Esophagus muscularis mucosa (tissue), 4 donors: Measurements from ENCODE around the gene MPPED1. TPM values are rescaled to one million over a fixed set of nuclear protein-coding genes. Genes with fewer than 3 reads are reported as not detected.

Experiments
- DNase-seq: peaks from one replicate; pipeline ENCODE4 v3.0.0-alpha.2; 2017; ENCODE audit errors: extremely low spot score
- H3K27ac ChIP-seq, 4 donors: fragments of 200-600 bp; sonication (generic); replicated peaks in 1 of 4; 1 replicate in 3 of 4; 2 replicates in 1 of 4; pipeline ENCODE4 v1.5.1; 2016 to 2019; ENCODE audit warnings: mild to moderate bottlenecking in 1 of 4
- H3K27me3 ChIP-seq, 4 donors: fragments of 200-600 bp; sonication (generic); one replicate each; pipeline versions ENCODE4 v1.5.1 to v1.6.0; 2016 to 2019
- H3K36me3 ChIP-seq, 4 donors: fragments of 200-600 bp; sonication (generic); one replicate each; pipeline ENCODE4 v1.5.1; 2016 to 2019
- H3K4me1 ChIP-seq, 4 donors: fragments of 200-600 bp; sonication (generic); one replicate each; pipeline ENCODE4 v1.5.1; 2016 to 2019
- H3K4me3 ChIP-seq, 4 donors: fragments of 200-600 bp; sonication (generic); 1 replicate in 2 of 4; 2 replicates in 2 of 4; pipeline ENCODE4 v1.5.1; 2016 to 2019; ENCODE audit warnings: mild to moderate bottlenecking in 4 of 4, moderate library complexity in 1 of 4
- H3K9me3 ChIP-seq, 4 donors: fragments of 200-600 bp; sonication (generic); 1 replicate in 3 of 4; 2 replicates in 1 of 4; pipeline ENCODE4 v1.5.1; 2016 to 2019
- EP300 ChIP-seq: sonication (generic); formaldehyde crosslinking; IDR thresholded peaks from one replicate; pipeline ENCODE4 v1.6.1; 2017; ENCODE audit warnings: antibody characterized with exemption
- POLR2A ChIP-seq: fragments of 450-650 bp; IDR thresholded peaks from one replicate; pipeline ENCODE4 v1.6.1; 2017; ENCODE audit warnings: antibody characterized with exemption, moderate library complexity, mild to moderate bottlenecking, low read depth
- POLR2AphosphoS5 ChIP-seq, 2 donors: sonication (generic); formaldehyde crosslinking; IDR thresholded peaks; one replicate each; pipeline ENCODE4 v1.6.1; 2017; ENCODE audit warnings: antibody characterized with exemption in 2 of 2
- WGBS: methylation state at CpG from one replicate; pipeline ENCODE4 v1.1.5; 2018; 5-methylcytosine and 5-hydroxymethylcytosine counted together
- intact Hi-C: fragments of 100-400 bp; cut with DNase I; formaldehyde crosslinking; loops from one replicate; pipeline ENCODE4 v1.15.1; 2023
- total RNA-seq, 4 donors: library from RNA; depleted of rRNA; stranded (reverse); fragments of >200 nt; gene quantifications; one replicate each; pipeline versions ENCODE4 v1.1.0 to v1.2.1, GENCODE V29; 2016
- TF ChIP-seq, protein P1 (sequence below), 3 experiments: fragments of 200-600 bp in 2 of 3; fragments of 450-650 bp in 1 of 3; sonication (generic) in 2 of 3; IDR thresholded peaks; one replicate each; pipeline ENCODE4 v1.5.1; 2017 to 2019; ENCODE audit warnings: antibody characterized with exemption in 3 of 3, mild to moderate bottlenecking in 2 of 3, moderate library complexity in 1 of 3

Gene MPPED1
- total RNA-seq, 4 donors from 2014 or later, result not detected

DNA sequence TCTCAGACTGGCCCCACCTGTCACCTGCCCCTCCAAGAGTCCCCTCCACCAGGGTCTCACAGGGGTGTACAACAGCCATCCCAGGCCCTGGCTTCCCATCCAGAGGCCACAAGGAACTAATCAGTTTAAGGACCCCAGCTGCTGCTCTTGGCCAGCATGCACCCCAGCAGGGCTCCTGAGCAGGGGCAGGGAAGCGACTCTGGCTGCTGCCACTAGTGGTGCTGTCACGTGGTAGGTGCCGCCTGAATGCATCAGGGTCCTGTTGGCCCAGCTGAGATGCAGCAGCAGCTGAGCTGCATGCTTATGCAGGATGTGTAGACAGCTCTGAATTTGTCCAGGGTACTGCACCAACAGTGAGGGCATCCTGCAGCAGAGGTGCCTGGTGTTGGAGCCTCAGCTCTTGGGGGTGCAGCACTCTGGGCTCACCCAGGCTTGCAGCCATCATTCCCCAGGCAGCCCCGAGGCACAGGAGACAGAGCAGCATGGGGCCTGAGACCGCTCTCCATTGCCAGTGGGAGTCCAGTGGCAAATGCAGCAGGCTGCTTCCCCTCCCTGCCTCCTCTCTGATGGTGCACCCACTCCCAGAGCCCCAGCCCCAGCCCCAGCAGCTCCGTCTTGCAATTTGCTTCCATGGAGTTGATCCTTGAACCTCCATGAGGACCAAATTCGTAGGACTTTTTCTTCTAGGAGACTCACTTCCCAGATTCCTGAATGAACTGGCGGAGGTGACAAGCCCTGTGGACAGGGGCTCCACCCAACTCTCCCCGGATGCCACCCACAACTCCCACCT is 98.7 kb downstream of the MPPED1 start:
- TF ChIP-seq, protein P1, sequence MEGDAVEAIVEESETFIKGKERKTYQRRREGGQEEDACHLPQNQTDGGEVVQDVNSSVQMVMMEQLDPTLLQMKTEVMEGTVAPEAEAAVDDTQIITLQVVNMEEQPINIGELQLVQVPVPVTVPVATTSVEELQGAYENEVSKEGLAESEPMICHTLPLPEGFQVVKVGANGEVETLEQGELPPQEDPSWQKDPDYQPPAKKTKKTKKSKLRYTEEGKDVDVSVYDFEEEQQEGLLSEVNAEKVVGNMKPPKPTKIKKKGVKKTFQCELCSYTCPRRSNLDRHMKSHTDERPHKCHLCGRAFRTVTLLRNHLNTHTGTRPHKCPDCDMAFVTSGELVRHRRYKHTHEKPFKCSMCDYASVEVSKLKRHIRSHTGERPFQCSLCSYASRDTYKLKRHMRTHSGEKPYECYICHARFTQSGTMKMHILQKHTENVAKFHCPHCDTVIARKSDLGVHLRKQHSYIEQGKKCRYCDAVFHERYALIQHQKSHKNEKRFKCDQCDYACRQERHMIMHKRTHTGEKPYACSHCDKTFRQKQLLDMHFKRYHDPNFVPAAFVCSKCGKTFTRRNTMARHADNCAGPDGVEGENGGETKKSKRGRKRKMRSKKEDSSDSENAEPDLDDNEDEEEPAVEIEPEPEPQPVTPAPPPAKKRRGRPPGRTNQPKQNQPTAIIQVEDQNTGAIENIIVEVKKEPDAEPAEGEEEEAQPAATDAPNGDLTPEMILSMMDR (IDR thresholded peaks at IDR 0.05), result no peak
- no peak for TF ChIP-seq EP300
- no peak for TF ChIP-seq POLR2AphosphoS5 (IDR thresholded peaks at IDR 0.05)
- TF ChIP-seq POLR2A, result no peak
- Histone ChIP-seq H3K27me3 (peaks cover 0 to 35% (median 0%) of the 10 kb centered on the region in 4 donors), H3K4me1 (no peaks in the 10 kb centered on the region), H3K36me3 (no peaks in the 10 kb centered on the region), H3K4me3 (no peak overlapping the region), H3K9me3 (no peaks in the 10 kb centered on the region), H3K27ac (no peak overlapping the region)
- intact Hi-C loops, result no loop called here
- no peak for DNase-seq
- WGBS, result 93% methylated on average over 3 of the region's 9 CpGs

DNA sequence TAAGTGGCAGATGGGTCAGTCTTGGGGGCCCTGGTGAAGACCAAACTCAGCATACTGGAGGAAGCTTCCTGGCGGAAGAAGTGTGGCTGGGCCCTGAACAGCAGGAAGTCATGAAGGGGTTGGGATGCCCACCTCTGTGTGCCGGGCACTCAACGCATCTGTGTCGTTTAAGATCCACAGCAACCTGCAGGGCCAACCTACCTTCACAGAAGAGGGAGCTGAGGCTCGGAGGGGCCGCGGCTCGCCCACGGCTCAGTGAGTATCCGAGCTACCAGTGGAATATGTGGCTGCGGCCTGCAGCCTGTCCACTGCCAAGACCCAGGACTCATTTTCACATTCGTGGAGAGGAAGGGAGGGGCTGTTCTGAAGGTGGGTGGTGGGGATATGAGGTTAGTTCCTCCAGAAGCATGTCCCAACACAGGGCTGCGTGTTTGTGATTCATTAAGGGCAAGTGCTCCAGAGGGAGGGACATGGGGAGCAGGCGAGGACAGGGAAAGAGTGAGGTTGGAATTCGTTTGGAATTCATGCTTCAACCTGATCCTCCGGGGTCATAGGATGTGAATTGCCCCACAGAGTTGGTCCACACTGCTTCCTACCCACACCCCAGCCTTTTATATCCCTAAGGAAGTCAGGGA is 99.6 kb downstream of the MPPED1 start:
- Histone ChIP-seq H3K9me3 (no peaks in the 10 kb centered on the region), H3K4me1 (no peaks in the 10 kb centered on the region), H3K36me3 (no peaks in the 10 kb centered on the region), H3K27ac (no peak overlapping the region), H3K4me3 (no peak overlapping the region), H3K27me3 (peaks cover 0 to 45% (median 0%) of the 10 kb centered on the region in 4 donors)
- WGBS, result 87% methylated on average over 16 of the region's 16 CpGs
- no peak for DNase-seq
- no peak for TF ChIP-seq POLR2A
- TF ChIP-seq, protein P1 (IDR thresholded peaks at IDR 0.05), result no peak
- intact Hi-C loops, result no loop called here

DNA sequence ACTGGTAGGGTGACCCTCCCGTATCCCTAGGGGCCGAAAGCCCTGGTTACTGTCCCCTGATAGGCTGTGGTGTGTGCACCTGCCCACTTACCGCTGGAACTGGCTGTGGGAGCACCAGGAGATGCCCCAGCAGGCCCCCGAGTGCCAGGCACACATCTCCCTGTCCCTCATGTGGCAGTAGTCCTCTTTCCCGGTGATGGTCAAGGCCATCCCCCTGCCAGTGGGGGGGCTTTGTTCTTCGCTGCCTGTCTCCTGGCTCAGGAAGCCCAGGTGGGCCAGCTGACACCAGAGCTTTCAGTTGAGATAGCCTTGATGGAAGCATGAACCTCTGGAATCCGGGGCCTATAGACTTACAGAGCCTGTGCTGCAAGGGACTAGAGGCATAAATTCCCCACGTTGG is 100.5 kb downstream of the MPPED1 start:
- TF ChIP-seq POLR2AphosphoS5 (IDR thresholded peaks at IDR 0.05) (no peak), EP300 (no peak), POLR2A (no peak)
- TF ChIP-seq, protein P1 (IDR thresholded peaks at IDR 0.05), result no peak
- DNase-seq, result no peak
- H3K27me3 ChIP-seq, result peaks cover 0 to 53% (median 0%) of the 10 kb centered on the region in 4 donors
- no peaks in the 10 kb centered on the region for H3K9me3 ChIP-seq
- no peak overlapping the region for H3K27ac ChIP-seq
- intact Hi-C loops, result no loop called here
- no peak overlapping the region for H3K4me3 ChIP-seq
- H3K4me1 ChIP-seq, result no peaks in the 10 kb centered on the region
- WGBS, result 79% methylated on average over 4 of the region's 8 CpGs
- H3K36me3 ChIP-seq, result no peaks in the 10 kb centered on the region

DNA sequence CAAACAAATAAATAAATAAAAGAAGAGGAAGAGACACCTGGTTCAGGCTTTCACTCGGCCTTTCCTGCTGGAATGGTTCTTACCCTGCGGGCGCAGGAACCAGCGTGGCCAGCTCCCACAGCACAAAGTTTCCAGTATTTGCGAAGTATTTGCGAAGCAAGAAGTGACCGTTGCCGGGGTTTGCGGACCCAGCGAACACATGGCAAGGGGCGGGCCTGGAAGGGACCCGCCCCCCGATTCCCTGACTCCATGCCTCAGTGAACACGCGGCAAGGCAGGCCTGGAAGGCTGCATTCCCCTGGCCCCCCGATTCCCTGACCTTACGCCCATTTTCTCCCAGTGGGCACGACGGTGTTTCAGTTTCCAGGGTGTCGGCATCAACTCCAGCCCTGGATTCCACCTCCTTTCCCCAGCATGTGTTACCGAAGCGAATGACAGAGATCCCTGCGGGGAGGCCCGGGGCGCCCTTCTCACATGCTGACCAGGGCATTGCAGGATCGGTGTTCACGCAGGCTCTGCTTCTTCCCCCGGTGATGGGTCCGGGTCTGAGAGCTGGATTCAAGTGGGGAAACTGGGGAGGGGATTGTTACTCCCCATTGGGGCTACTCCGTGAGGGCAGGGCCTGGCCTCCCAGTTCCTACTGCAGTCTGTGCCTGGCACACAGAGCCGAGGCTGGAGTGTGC is 102.8 kb downstream of the MPPED1 start:
- no peaks in the 10 kb centered on the region for H3K9me3 ChIP-seq
- TF ChIP-seq, protein P1 (IDR thresholded peaks at IDR 0.05), result no peak
- no peak for TF ChIP-seq POLR2A
- TF ChIP-seq EP300, result no peak
- TF ChIP-seq POLR2AphosphoS5 (IDR thresholded peaks at IDR 0.05), result no peak
- peaks cover 0 to 57% (median 0%) of the 10 kb centered on the region in 4 donors for H3K27me3 ChIP-seq
- DNase-seq, result no peak
- H3K27ac ChIP-seq, result no peak overlapping the region
- 83% methylated on average over 24 of the region's 31 CpGs for WGBS
- H3K4me3 ChIP-seq, result no peak overlapping the region
- no peaks in the 10 kb centered on the region for H3K4me1 ChIP-seq
- no peaks in the 10 kb centered on the region for H3K36me3 ChIP-seq
- intact Hi-C loops, result no loop called here
